K562 (cell line): ENCODE results near the gene TLE6.

Experiments used
- ETV6 ChIP-seq, 3 experiments: fragments of 150-350 bp in 1 of 3; sonication (generic) in 1 of 3; formaldehyde crosslinking in 1 of 3; IDR thresholded peaks; 2 replicates each; pipeline versions ENCODE4 v1.6.1 to v1.8.0; 2014 to 2022; ENCODE audit warnings: borderline replicate concordance in 2 of 3, low read depth in 2 of 3, antibody characterized with exemption in 1 of 3, low read length in 1 of 3, mild to moderate bottlenecking in 1 of 3, missing genetic modification reagents in 1 of 3
- PHF20 ChIP-seq: fragments of 450-650 bp; IDR thresholded peaks from 2 replicates; pipeline ENCODE4 v1.6.1; 2018; ENCODE audit not compliant: partially characterized antibody
- SMAD3 ChIP-seq: fragments of 450-650 bp; formaldehyde crosslinking; conservative IDR thresholded peaks from 2 replicates; pipeline ENCODE4 v1.4.0; 2020; ENCODE audit warnings: mild to moderate bottlenecking
- SP2 ChIP-seq: IDR thresholded peaks from 2 replicates; pipeline ENCODE4 v1.6.1; 2011; ENCODE audit warnings: mild to moderate bottlenecking, low read depth, low read length, moderate library complexity; ENCODE audit not compliant: poor library complexity, severe bottlenecking; ENCODE audit errors: extremely low read depth
- SRSF1 ChIP-seq: fragments of 200-400 bp; formaldehyde crosslinking; IDR thresholded peaks from 2 replicates; pipeline ENCODE4 v1.6.1; 2017; ENCODE audit warnings: mild to moderate bottlenecking, low read depth, low read length, moderate library complexity

GRCh38 chr19:3015126-3016057, 38.0 kb downstream of the TLE6 start:
- TF ChIP-seq SRSF1 (no peak), ETV6 (IDR thresholded peaks at IDR 0.05; ENCODE audit: borderline replicate concordance in 1 of 2, low read depth in 2 of 2, low read length in 1 of 2) (no peak), ETV6 (CRISPR knock-in tag; IDR thresholded peaks at IDR 0.05; ENCODE audit: borderline replicate concordance) (no peak), SP2 (no peak), SMAD3 (CRISPR knock-in tag) (no peak), PHF20 (no peak)
